SHP77 treated with DMSO at 0.1 percent for 48 hours (cell line): ENCODE measurements around the gene SLC44A5.
"Not testable (repeated sequence)": the region's sequence is repeated elsewhere in the genome, so short reads cannot be mapped to it uniquely, and the experiment has no call there.

Experiments
- DNase-seq: peaks from one replicate; lab custom pipeline; 2025; lab: John Stamatoyannopoulos, UW

SLC44A5 gene

GRCh38 chr1:75520862-75521475, 89.9 kb downstream of the SLC44A5 start:
- no peak for DNase-seq

GRCh38 chr1:75519651-75520427, 91.1 kb downstream of the SLC44A5 start:
- DNase-seq, result no peak

- no peak for DNase-seq
Observed at GRCh38 chr1:75518686-75519085, 92.2 kb downstream of the SLC44A5 start.

- no peak for DNase-seq
Observed at GRCh38 chr1:75514270-75514669, 96.6 kb downstream of the SLC44A5 start.

- DNase-seq, result no peak
Observed at GRCh38 chr1:75506976-75507375, 103.9 kb downstream of the SLC44A5 start.

- no peak for DNase-seq
Observed at GRCh38 chr1:75503221-75503974, 107.5 kb downstream of the SLC44A5 start.

GRCh38 chr1:75502776-75503175, 108.1 kb downstream of the SLC44A5 start:
- DNase-seq, result no peak

- DNase-seq, result no peak
Observed at GRCh38 chr1:75501577-75502295, 109.2 kb downstream of the SLC44A5 start.

GRCh38 chr1:75492011-75492410, 118.9 kb downstream of the SLC44A5 start:
- DNase-seq, result no peak

- no peak for DNase-seq
Observed at GRCh38 chr1:75487399-75487798, 123.5 kb downstream of the SLC44A5 start.

GRCh38 chr1:75484789-75485188, 126.1 kb downstream of the SLC44A5 start:
- DNase-seq, result no peak

- DNase-seq, result peak; percentile 9
Observed at GRCh38 chr1:75482951-75483350, 128.0 kb downstream of the SLC44A5 start.

- not testable (repeated sequence) for DNase-seq
Observed at GRCh38 chr1:75476486-75476885, 134.4 kb downstream of the SLC44A5 start.

GRCh38 chr1:75475696-75476095, 135.2 kb downstream of the SLC44A5 start:
- DNase-seq, result no peak

- DNase-seq, result no peak
Observed at GRCh38 chr1:75472971-75473603, 137.8 kb downstream of the SLC44A5 start.

- no peak for DNase-seq
Observed at GRCh38 chr1:75472089-75472970, 138.6 kb downstream of the SLC44A5 start.

GRCh38 chr1:75471252-75471651, 139.7 kb downstream of the SLC44A5 start:
- no peak for DNase-seq

- DNase-seq, result no peak
Observed at GRCh38 chr1:75470448-75470847, 140.5 kb downstream of the SLC44A5 start.

- no peak for DNase-seq
Observed at GRCh38 chr1:75469586-75470173, 141.2 kb downstream of the SLC44A5 start.

- no peak for DNase-seq
Observed at GRCh38 chr1:75461808-75462325, 149.0 kb downstream of the SLC44A5 start.
